Nephron progenitor cell (in vitro differentiated cells): ENCODE data around the gene RIGI.
"Not testable (repeated sequence)": the region's sequence is repeated elsewhere in the genome, so short reads cannot be mapped to it uniquely, and the experiment has no call there.

Source experiments
- DNase-seq: peaks from one replicate; pipeline ENCODE4 v3.0.0; 2021
- H3K27ac Mint-ChIP-seq: 2 replicates; pipeline ENCODE4 v1.8.0; 2021; ENCODE audit warnings: mild to moderate bottlenecking, moderate library complexity, mixed read lengths
- H3K27me3 Mint-ChIP-seq: 2 replicates; pipeline ENCODE4 v1.8.0; 2021; ENCODE audit warnings: mild to moderate bottlenecking, low read depth, mixed read lengths; ENCODE audit not compliant: poor library complexity
- H3K36me3 Mint-ChIP-seq: 2 replicates; pipeline ENCODE4 v1.8.0; 2021; ENCODE audit warnings: low read depth, mixed read lengths
- H3K4me1 Mint-ChIP-seq: 2 replicates; pipeline ENCODE4 v1.8.0; 2021; ENCODE audit warnings: mixed read lengths
- H3K4me3 Mint-ChIP-seq: 2 replicates; pipeline ENCODE4 v1.8.0; 2021; ENCODE audit warnings: mild to moderate bottlenecking, moderate library complexity, mixed read lengths
- H3K9me3 Mint-ChIP-seq: 2 replicates; pipeline ENCODE4 v1.8.0; 2021; ENCODE audit warnings: mild to moderate bottlenecking, moderate library complexity, mixed read lengths
- CTCF ChIP-seq: fragments of 200-600 bp; sonication (generic); IDR thresholded peaks from 2 replicates; pipeline ENCODE4 v1.5.0; 2021; ENCODE audit warnings: antibody characterized with exemption

Gene RIGI

GRCh38 chr9:32524892-32525708 lies 896 bp downstream of the RIGI start:
- H3K27me3 Mint-ChIP-seq = peaks cover 8% of the 10 kb centered on the region
- peaks cover 4% of the 10 kb centered on the region for H3K36me3 Mint-ChIP-seq
- H3K27ac Mint-ChIP-seq = no peak overlapping the region
- peaks cover 20% of the 10 kb centered on the region for H3K4me1 Mint-ChIP-seq
- TF ChIP-seq CTCF = no peak
- H3K9me3 Mint-ChIP-seq = peaks cover 14% of the 10 kb centered on the region
- DNase-seq = no peak
- peak overlapping the region; percentile 92 for H3K4me3 Mint-ChIP-seq

- H3K36me3 Mint-ChIP-seq, H3K4me3 Mint-ChIP-seq, H3K27ac Mint-ChIP-seq, H3K27me3 Mint-ChIP-seq, DNase-seq: not testable (repeated sequence)
- Mint-ChIP-seq H3K4me1 (peaks cover 20% of the 10 kb centered on the region), H3K9me3 (peaks cover 14% of the 10 kb centered on the region)
These were observed 1.5 kb downstream of the RIGI start for GRCh38 chr9:32524558-32524891.

GRCh38 chr9:32523910-32524309 lies 2.1 kb downstream of the RIGI start:
- Mint-ChIP-seq H3K9me3 (peaks cover 19% of the 10 kb centered on the region), H3K27ac (no peak overlapping the region), H3K4me1 (peaks cover 20% of the 10 kb centered on the region), H3K36me3 (peaks cover 4% of the 10 kb centered on the region), H3K27me3 (peaks cover 8% of the 10 kb centered on the region), H3K4me3 (no peak overlapping the region)
- TF ChIP-seq CTCF = no peak
- DNase-seq = no peak

GRCh38 chr9:32518276-32518675 lies 7.7 kb downstream of the RIGI start:
- no peak for DNase-seq
- no peak overlapping the region for H3K27ac Mint-ChIP-seq
- no peak for TF ChIP-seq CTCF
- H3K4me3 Mint-ChIP-seq = no peak overlapping the region
- H3K9me3 Mint-ChIP-seq = peaks cover 69% of the 10 kb centered on the region
- H3K27me3 Mint-ChIP-seq = peaks cover 4% of the 10 kb centered on the region
- no peaks in the 10 kb centered on the region for H3K4me1 Mint-ChIP-seq
- peaks cover 35% of the 10 kb centered on the region for H3K36me3 Mint-ChIP-seq

GRCh38 chr9:32516241-32516640 lies 9.8 kb downstream of the RIGI start:
- H3K4me3 Mint-ChIP-seq = no peak overlapping the region
- peaks cover 33% of the 10 kb centered on the region for H3K36me3 Mint-ChIP-seq
- DNase-seq = no peak
- no peak for TF ChIP-seq CTCF
- peaks cover 79% of the 10 kb centered on the region for H3K9me3 Mint-ChIP-seq
- H3K27me3 Mint-ChIP-seq = peaks cover 3% of the 10 kb centered on the region
- H3K4me1 Mint-ChIP-seq = no peaks in the 10 kb centered on the region
- H3K27ac Mint-ChIP-seq = no peak overlapping the region

- H3K36me3 Mint-ChIP-seq = peaks cover 4% of the 10 kb centered on the region
- no peak for DNase-seq
- H3K27ac Mint-ChIP-seq = no peak overlapping the region
- no peak for TF ChIP-seq CTCF
- no peak overlapping the region for H3K4me3 Mint-ChIP-seq
- H3K4me1 Mint-ChIP-seq = no peaks in the 10 kb centered on the region
- H3K27me3 Mint-ChIP-seq = peaks cover 4% of the 10 kb centered on the region
- peaks cover 30% of the 10 kb centered on the region for H3K9me3 Mint-ChIP-seq
These were observed 17.3 kb downstream of the RIGI start for GRCh38 chr9:32508728-32509127.
